ENCODE measurements around the gene SCGB1D1.

Gene SCGB1D1

DNA sequence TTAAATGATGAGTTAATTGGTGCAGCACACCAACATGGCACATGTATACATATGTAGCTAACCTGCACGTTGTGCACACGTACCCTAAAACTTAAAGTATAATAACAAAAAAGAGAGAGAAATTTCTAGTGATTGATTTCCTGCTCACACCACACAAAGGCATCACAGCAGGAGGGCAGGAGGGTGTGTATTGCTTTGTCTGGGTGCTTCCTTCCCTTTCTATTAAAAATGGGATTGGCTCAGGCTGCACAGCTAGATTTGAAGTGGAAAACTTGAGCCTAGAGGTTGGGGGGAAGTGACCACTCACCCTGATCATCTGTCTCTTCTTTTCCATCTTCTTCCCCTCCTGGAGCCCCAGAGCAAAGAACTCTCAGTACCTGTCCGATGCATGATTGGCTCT is 51.1 kb downstream of the SCGB1D1 start:
- Histone ChIP-seq H3K4me3 (ENCODE audit: low read depth, low read length) (no peak overlapping the region), H3K27ac (no peak overlapping the region), H3K36me3 (no peaks in the 10 kb centered on the region), H3K9me3 (ENCODE audit: severe bottlenecking) (no peaks in the 10 kb centered on the region), H3K27me3 (ENCODE audit: insufficient read depth, low read depth, severe bottlenecking) (no peaks in the 10 kb centered on the region)
- TF ChIP-seq, protein P1, sequence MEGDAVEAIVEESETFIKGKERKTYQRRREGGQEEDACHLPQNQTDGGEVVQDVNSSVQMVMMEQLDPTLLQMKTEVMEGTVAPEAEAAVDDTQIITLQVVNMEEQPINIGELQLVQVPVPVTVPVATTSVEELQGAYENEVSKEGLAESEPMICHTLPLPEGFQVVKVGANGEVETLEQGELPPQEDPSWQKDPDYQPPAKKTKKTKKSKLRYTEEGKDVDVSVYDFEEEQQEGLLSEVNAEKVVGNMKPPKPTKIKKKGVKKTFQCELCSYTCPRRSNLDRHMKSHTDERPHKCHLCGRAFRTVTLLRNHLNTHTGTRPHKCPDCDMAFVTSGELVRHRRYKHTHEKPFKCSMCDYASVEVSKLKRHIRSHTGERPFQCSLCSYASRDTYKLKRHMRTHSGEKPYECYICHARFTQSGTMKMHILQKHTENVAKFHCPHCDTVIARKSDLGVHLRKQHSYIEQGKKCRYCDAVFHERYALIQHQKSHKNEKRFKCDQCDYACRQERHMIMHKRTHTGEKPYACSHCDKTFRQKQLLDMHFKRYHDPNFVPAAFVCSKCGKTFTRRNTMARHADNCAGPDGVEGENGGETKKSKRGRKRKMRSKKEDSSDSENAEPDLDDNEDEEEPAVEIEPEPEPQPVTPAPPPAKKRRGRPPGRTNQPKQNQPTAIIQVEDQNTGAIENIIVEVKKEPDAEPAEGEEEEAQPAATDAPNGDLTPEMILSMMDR (IDR thresholded peaks at IDR 0.05; ENCODE audit: low read depth, low read length): no peak
- no peak for DNase-seq

DNA sequence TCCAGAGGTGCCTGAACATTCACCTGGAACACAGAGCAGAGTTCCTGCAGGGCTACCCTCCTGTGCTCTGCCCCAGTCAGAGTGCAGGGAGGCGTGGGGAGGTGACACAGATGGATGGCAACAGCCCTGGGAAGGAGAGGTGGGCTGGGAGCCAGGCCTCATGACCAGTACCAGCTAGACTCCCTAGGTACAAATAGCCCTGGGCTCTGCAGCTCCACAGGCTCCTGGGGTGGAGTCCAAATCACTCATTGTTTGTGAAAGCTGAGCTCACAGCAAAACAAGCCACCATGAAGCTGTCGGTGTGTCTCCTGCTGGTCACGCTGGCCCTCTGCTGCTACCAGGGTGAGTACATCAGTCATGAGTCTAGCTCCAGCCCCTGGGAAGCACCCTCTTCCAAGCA is 52.0 kb downstream of the SCGB1D1 start, which contains the start of gene SCGB1D2:
TSS of gene SCGB1D2 (plus strand) at position 219 of the 400 bp plus-strand sequence. CDS start at position 288, 69 bp downstream.
- Histone ChIP-seq H3K27me3 (ENCODE audit: insufficient read depth, low read depth, severe bottlenecking) (no peaks in the 10 kb centered on the region), H3K36me3 (no peaks in the 10 kb centered on the region), H3K27ac (no peak within 1 kb of the TSS), H3K4me3 (ENCODE audit: low read depth, low read length) (no peak within 1 kb of the TSS), H3K9me3 (ENCODE audit: severe bottlenecking) (no peaks in the 10 kb centered on the region)
- TF ChIP-seq, protein P1 (IDR thresholded peaks at IDR 0.05; ENCODE audit: low read depth, low read length): no peak
- no peak for DNase-seq

Data from WERI-Rb-1 (cell line).